Measurements from ENCODE around the gene ELMOD3.
A peak's percentile ranks its signal among the peaks of the same experiment; 100 is the strongest.

The ELMOD3 gene

GRCh38 chr2:85390941-85391669, 36.5 kb downstream of the ELMOD3 start:
- H3K9me3 ChIP-seq = no peaks in the 10 kb centered on the region
- H3K27ac ChIP-seq = no peak overlapping the region
- H3K27me3 ChIP-seq = no peaks in the 10 kb centered on the region
- H3K36me3 ChIP-seq = peaks cover 97% of the 10 kb centered on the region
- H3K4me1 ChIP-seq (ENCODE audit: control insufficient read depth in 1 of 2, insufficient read depth in 1 of 2, low read depth in 1 of 2, low read length in 1 of 2) = no peaks in the 10 kb centered on the region
- H3K4me3 ChIP-seq (ENCODE audit: low read depth in 1 of 2, low read length in 1 of 2) = no peak overlapping the region
- TF ChIP-seq CTCF (IDR thresholded peaks at IDR 0.05) = peak; percentile 46

- H3K4me1 ChIP-seq (ENCODE audit: control insufficient read depth in 1 of 2, insufficient read depth in 1 of 2, low read depth in 1 of 2, low read length in 1 of 2) = no peaks in the 10 kb centered on the region
- no peaks in the 10 kb centered on the region for H3K9me3 ChIP-seq
- H3K27me3 ChIP-seq = no peaks in the 10 kb centered on the region
- peak overlapping the region; percentile 29 for H3K27ac ChIP-seq
- H3K4me3 ChIP-seq (ENCODE audit: low read depth in 1 of 2, low read length in 1 of 2) = no peak overlapping the region
- peaks cover 99% of the 10 kb centered on the region for H3K36me3 ChIP-seq
- no peak for TF ChIP-seq CTCF (IDR thresholded peaks at IDR 0.05)
Measured at GRCh38 chr2:85393836-85394235, 39.3 kb downstream of the ELMOD3 start.

GRCh38 chr2:85394261-85394681, 39.7 kb downstream of the ELMOD3 start:
- no peak for TF ChIP-seq CTCF (IDR thresholded peaks at IDR 0.05)
- peaks cover 99% of the 10 kb centered on the region for H3K36me3 ChIP-seq
- no peaks in the 10 kb centered on the region for H3K27me3 ChIP-seq
- no peaks in the 10 kb centered on the region for H3K9me3 ChIP-seq
- H3K27ac ChIP-seq = peak overlapping the region; percentile 29
- no peak overlapping the region for H3K4me3 ChIP-seq (ENCODE audit: low read depth in 1 of 2, low read length in 1 of 2)
- no peaks in the 10 kb centered on the region for H3K4me1 ChIP-seq (ENCODE audit: control insufficient read depth in 1 of 2, insufficient read depth in 1 of 2, low read depth in 1 of 2, low read length in 1 of 2)

GRCh38 chr2:85394976-85395375, 40.4 kb downstream of the ELMOD3 start:
- no peaks in the 10 kb centered on the region for H3K4me1 ChIP-seq (ENCODE audit: control insufficient read depth in 1 of 2, insufficient read depth in 1 of 2, low read depth in 1 of 2, low read length in 1 of 2)
- no peaks in the 10 kb centered on the region for H3K27me3 ChIP-seq
- no peaks in the 10 kb centered on the region for H3K9me3 ChIP-seq
- peaks cover 98% of the 10 kb centered on the region for H3K36me3 ChIP-seq
- no peak overlapping the region for H3K4me3 ChIP-seq (ENCODE audit: low read depth in 1 of 2, low read length in 1 of 2)
- H3K27ac ChIP-seq = no peak overlapping the region
- TF ChIP-seq CTCF (IDR thresholded peaks at IDR 0.05) = no peak

- H3K36me3 ChIP-seq = peaks cover 98% of the 10 kb centered on the region
- no peak overlapping the region for H3K4me3 ChIP-seq (ENCODE audit: low read depth in 1 of 2, low read length in 1 of 2)
- no peak overlapping the region for H3K27ac ChIP-seq
- H3K9me3 ChIP-seq = no peaks in the 10 kb centered on the region
- no peaks in the 10 kb centered on the region for H3K27me3 ChIP-seq
- no peaks in the 10 kb centered on the region for H3K4me1 ChIP-seq (ENCODE audit: control insufficient read depth in 1 of 2, insufficient read depth in 1 of 2, low read depth in 1 of 2, low read length in 1 of 2)
- no peak for TF ChIP-seq CTCF (IDR thresholded peaks at IDR 0.05)
Measured at GRCh38 chr2:85395912-85396475, 41.4 kb downstream of the ELMOD3 start.

All from neutrophil (primary cell).